Loucy (cell line): ENCODE results near the gene ELOVL3.

Source experiments
- H2AFZ ChIP-seq: fragments of 200-600 bp; sonication (generic); 2 replicates; pipeline ENCODE4 v1.6.0; 2016; ENCODE audit warnings: antibody characterized with exemption, mild to moderate bottlenecking, low read length, moderate library complexity
- H3F3A ChIP-seq: fragments of 200-600 bp; 2 replicates; pipeline ENCODE4 v1.6.0; 2016; ENCODE audit warnings: antibody characterized with exemption, low read depth, mild to moderate bottlenecking
- H3K27me3 ChIP-seq: fragments of 200-600 bp; sonication (generic); 2 replicates; pipeline ENCODE4 v1.6.1; 2014; ENCODE audit warnings: low read length, mild to moderate bottlenecking; ENCODE audit not compliant: insufficient read depth, poor library complexity, severe bottlenecking
- H3K36me3 ChIP-seq: fragments of 200-600 bp; sonication (generic); 2 replicates; pipeline ENCODE4 v1.6.1; 2016; ENCODE audit warnings: low read length; ENCODE audit not compliant: insufficient read depth
- H3K4me1 ChIP-seq: fragments of 200-600 bp; sonication (generic); 2 replicates; pipeline ENCODE4 v1.5.1; 2014; ENCODE audit warnings: low read length, mild to moderate bottlenecking; ENCODE audit not compliant: insufficient read depth, poor library complexity, severe bottlenecking
- H3K4me2 ChIP-seq: fragments of 200-600 bp; sonication (generic); 2 replicates; pipeline ENCODE4 v1.6.0; 2014; ENCODE audit warnings: antibody characterized with exemption, low read length, low read depth, mild to moderate bottlenecking; ENCODE audit not compliant: poor library complexity, severe bottlenecking
- H3K4me3 ChIP-seq: fragments of 200-600 bp; sonication (generic); 2 replicates; pipeline ENCODE4 v1.5.1; 2014; ENCODE audit warnings: low read length, mild to moderate bottlenecking, mixed read lengths; ENCODE audit not compliant: poor library complexity, severe bottlenecking
- H3K79me2 ChIP-seq: fragments of 200-600 bp; sonication (generic); 2 replicates; pipeline ENCODE4 v1.6.1; 2014; ENCODE audit warnings: low read length; ENCODE audit not compliant: insufficient read depth
- H3K9ac ChIP-seq: fragments of 200-600 bp; sonication (generic); 2 replicates; pipeline ENCODE4 v1.6.0; 2014; ENCODE audit warnings: mild to moderate bottlenecking, low read depth, low read length, moderate library complexity; ENCODE audit not compliant: poor library complexity, severe bottlenecking
- H3K9me2 ChIP-seq: fragments of 200-600 bp; sonication (generic); replicated peaks from 2 replicates; pipeline ENCODE4 v1.6.1; 2016; ENCODE audit warnings: low read depth, low read length, mixed read lengths
- H3K9me3 ChIP-seq: fragments of 200-600 bp; sonication (generic); 2 replicates; pipeline ENCODE4 v1.6.1; 2014; ENCODE audit warnings: mild to moderate bottlenecking, antibody characterized with exemption, low read length, low read depth; ENCODE audit not compliant: insufficient read depth
- H4K20me1 ChIP-seq: fragments of 200-600 bp; sonication (generic); 2 replicates; pipeline ENCODE4 v1.6.0; 2014; ENCODE audit warnings: antibody characterized with exemption, low read length, mild to moderate bottlenecking; ENCODE audit not compliant: insufficient read depth, poor library complexity, severe bottlenecking
- EZH2phosphoT487 ChIP-seq: fragments of 200-600 bp; IDR thresholded peaks from 2 replicates; pipeline ENCODE4 v1.6.1; 2018; ENCODE audit warnings: antibody characterized with exemption, mild to moderate bottlenecking, moderate library complexity, borderline replicate concordance
- TF ChIP-seq, protein P1 (sequence below): fragments of 200-600 bp; sonication (generic); conservative IDR thresholded peaks from 2 replicates; pipeline ENCODE4 v1.5.1; 2014; ENCODE audit warnings: mild to moderate bottlenecking, antibody characterized with exemption, low read length

The ELOVL3 gene

DNA sequence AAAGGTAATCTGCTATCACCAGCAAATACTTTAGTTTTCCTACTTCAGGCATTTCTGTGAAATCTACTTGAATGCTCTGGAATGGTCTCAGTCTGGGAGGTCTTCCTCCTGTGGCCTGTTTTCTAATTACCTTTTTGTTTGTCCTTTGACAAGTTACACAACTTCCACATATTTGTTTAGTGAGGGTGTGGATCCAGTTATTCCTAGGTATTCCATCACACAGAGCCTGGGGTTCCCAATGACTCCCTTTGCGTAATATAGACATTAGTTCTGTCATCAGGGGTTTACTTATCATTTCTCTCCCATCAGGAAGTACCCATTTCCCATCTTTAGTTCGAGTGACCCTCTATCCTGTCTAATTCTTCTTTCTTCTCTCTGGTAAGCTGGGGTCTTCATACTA, 28.1 kb upstream of the ELOVL3 start:
- no peaks in the 10 kb centered on the region for H3K9me2 ChIP-seq
- no peak overlapping the region for H3K4me2 ChIP-seq
- H2AFZ ChIP-seq, result no peak overlapping the region
- H3K9me3 ChIP-seq, result no peaks in the 10 kb centered on the region
- no peak overlapping the region for H3K9ac ChIP-seq
- H4K20me1 ChIP-seq, result no peaks in the 10 kb centered on the region
- no peaks in the 10 kb centered on the region for H3F3A ChIP-seq
- H3K4me1 ChIP-seq, result no peaks in the 10 kb centered on the region
- no peak overlapping the region for H3K4me3 ChIP-seq
- H3K79me2 ChIP-seq, result no peaks in the 10 kb centered on the region
- H3K27me3 ChIP-seq, result no peaks in the 10 kb centered on the region
- TF ChIP-seq, protein P1, sequence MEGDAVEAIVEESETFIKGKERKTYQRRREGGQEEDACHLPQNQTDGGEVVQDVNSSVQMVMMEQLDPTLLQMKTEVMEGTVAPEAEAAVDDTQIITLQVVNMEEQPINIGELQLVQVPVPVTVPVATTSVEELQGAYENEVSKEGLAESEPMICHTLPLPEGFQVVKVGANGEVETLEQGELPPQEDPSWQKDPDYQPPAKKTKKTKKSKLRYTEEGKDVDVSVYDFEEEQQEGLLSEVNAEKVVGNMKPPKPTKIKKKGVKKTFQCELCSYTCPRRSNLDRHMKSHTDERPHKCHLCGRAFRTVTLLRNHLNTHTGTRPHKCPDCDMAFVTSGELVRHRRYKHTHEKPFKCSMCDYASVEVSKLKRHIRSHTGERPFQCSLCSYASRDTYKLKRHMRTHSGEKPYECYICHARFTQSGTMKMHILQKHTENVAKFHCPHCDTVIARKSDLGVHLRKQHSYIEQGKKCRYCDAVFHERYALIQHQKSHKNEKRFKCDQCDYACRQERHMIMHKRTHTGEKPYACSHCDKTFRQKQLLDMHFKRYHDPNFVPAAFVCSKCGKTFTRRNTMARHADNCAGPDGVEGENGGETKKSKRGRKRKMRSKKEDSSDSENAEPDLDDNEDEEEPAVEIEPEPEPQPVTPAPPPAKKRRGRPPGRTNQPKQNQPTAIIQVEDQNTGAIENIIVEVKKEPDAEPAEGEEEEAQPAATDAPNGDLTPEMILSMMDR, result no peak
- no peak for TF ChIP-seq EZH2phosphoT487
- no peaks in the 10 kb centered on the region for H3K36me3 ChIP-seq

DNA sequence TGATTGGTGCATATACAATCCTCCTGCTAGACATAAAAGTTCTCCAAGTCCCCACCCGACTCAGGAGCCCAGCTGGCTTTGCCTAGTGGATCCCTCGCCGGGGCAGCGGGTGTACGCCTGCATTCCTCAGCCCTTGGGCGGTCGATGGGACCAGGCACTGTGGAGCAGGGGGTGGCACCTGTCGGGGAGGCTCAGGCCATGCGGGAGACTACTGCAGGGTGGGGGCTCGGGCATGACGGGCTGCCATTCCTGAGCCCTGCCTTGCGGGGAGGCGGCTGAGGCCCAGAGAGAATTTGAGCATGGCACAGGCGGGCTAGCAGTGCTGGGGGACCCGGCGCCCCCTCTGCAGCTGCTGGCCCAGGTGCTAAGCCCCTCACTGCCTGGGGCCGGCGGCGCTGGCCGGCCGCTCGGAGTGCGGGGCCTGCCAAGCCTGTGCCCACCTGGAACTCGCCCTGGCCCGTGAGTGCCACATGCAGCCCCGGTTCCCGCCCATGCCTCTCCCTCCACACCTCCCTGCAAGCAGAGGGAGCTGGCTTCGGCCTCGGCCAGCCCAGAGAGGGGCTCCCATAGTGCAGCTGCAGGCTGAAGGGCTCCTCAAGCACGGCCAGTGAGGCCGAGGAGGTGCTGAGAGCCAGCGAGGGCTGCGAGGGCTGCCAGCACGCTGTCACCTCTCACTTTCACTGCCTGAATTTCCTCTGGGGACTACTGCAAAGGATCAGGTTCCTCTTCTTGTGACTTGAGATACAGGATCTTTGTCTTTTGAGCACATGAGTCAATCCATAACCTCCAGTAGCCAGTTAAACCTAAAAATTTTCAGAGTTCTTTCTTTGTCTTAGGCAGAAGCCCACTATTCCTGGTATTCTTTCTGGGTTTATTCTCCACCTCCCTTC, 25.1 kb upstream of the ELOVL3 start:
- no peaks in the 10 kb centered on the region for H3K27me3 ChIP-seq

DNA sequence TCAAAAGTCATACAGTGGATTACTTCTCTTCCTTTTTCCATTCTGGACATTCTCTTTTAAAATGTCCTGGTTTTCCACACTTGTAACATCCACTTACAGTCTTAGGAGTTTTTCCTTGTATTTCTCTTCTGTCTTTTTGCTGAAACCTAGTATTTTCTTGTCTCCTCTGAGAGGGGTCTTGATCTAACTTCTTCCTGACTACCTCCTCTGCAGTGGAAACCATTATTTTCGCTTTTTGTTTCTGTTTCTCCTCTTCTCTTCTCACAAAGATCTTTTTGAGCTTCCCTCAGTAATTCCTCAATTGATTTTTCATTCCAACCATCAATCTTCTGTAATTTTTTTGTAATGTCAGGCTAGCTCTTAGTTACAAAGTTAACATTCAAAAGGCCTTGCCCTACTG, 23.7 kb upstream of the ELOVL3 start:
- no peaks in the 10 kb centered on the region for H3K4me1 ChIP-seq
- peaks cover 5% of the 10 kb centered on the region; the same call in 1 of the 2 replicates for H3K9me3 ChIP-seq
- no peak overlapping the region; the same call in 1 of the 2 replicates for H2AFZ ChIP-seq
- H4K20me1 ChIP-seq, result no peaks in the 10 kb centered on the region
- H3K36me3 ChIP-seq, result no peaks in the 10 kb centered on the region
- no peaks in the 10 kb centered on the region for H3K9me2 ChIP-seq
- no peak overlapping the region for H3K9ac ChIP-seq
- no peak overlapping the region for H3K4me2 ChIP-seq
- H3K27me3 ChIP-seq, result no peaks in the 10 kb centered on the region
- no peaks in the 10 kb centered on the region for H3F3A ChIP-seq
- H3K79me2 ChIP-seq, result no peaks in the 10 kb centered on the region
- TF ChIP-seq, protein P1, result no peak
- TF ChIP-seq EZH2phosphoT487, result no peak
- H3K4me3 ChIP-seq, result no peak overlapping the region

More for the DNA sequence above, 25.1 kb upstream of the ELOVL3 start:
- H3K4me2 ChIP-seq, result no peak overlapping the region
- no peak overlapping the region for H2AFZ ChIP-seq
- no peaks in the 10 kb centered on the region for H3F3A ChIP-seq
- H3K9me2 ChIP-seq, result no peaks in the 10 kb centered on the region
- H3K36me3 ChIP-seq, result no peaks in the 10 kb centered on the region
- H3K4me3 ChIP-seq, result no peak overlapping the region
- no peak overlapping the region for H3K9ac ChIP-seq
- peaks cover 5% of the 10 kb centered on the region; the same call in 1 of the 2 replicates for H3K9me3 ChIP-seq
- H3K4me1 ChIP-seq, result no peaks in the 10 kb centered on the region
- TF ChIP-seq EZH2phosphoT487, result no peak
- TF ChIP-seq, protein P1, result no peak
- H3K79me2 ChIP-seq, result no peaks in the 10 kb centered on the region
- H4K20me1 ChIP-seq, result no peaks in the 10 kb centered on the region
